VCaP (cell line): ENCODE measurements around the gene PDLIM4.

Source experiments
- H3K27ac ChIP-seq: fragments of 450-650 bp; 2 replicates; pipeline ENCODE4 v1.5.1; 2017
- TF ChIP-seq, protein P1 (sequence below): fragments of 450-650 bp; conservative IDR thresholded peaks from 2 replicates; pipeline ENCODE4 v1.5.1; 2017; ENCODE audit warnings: mild to moderate bottlenecking, moderate library complexity

The PDLIM4 gene

DNA sequence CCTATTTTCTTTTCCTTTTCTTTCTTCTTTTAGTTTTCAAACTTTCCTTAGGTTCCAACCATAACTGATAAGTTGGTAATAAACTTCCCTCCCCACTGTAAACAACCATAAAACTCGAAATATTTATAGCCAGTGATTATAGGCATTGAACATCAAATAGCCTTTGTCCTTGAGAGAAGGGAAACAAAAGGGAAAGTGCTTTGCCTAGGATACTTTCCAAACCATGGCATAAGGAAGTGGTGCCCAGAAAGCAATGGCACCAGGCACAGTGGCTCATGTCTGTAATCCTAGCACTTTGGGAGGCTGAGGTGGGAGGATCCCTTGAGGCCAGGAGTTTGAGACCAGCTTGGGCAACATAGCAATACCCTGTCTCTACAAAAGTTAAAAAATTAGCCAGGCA is 11.9 kb upstream of the PDLIM4 start:
- TF ChIP-seq, protein P1, sequence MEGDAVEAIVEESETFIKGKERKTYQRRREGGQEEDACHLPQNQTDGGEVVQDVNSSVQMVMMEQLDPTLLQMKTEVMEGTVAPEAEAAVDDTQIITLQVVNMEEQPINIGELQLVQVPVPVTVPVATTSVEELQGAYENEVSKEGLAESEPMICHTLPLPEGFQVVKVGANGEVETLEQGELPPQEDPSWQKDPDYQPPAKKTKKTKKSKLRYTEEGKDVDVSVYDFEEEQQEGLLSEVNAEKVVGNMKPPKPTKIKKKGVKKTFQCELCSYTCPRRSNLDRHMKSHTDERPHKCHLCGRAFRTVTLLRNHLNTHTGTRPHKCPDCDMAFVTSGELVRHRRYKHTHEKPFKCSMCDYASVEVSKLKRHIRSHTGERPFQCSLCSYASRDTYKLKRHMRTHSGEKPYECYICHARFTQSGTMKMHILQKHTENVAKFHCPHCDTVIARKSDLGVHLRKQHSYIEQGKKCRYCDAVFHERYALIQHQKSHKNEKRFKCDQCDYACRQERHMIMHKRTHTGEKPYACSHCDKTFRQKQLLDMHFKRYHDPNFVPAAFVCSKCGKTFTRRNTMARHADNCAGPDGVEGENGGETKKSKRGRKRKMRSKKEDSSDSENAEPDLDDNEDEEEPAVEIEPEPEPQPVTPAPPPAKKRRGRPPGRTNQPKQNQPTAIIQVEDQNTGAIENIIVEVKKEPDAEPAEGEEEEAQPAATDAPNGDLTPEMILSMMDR: no peak
- no peak overlapping the region for H3K27ac ChIP-seq

- TF ChIP-seq, protein P1: no peak
- H3K27ac ChIP-seq: no peak overlapping the region
These were observed 10.7 kb upstream of the PDLIM4 start for GRCh38 chr5:132246806-132247205.

- TF ChIP-seq, protein P1: no peak
- H3K27ac ChIP-seq: no peak overlapping the region
These were observed 6.9 kb upstream of the PDLIM4 start for GRCh38 chr5:132250547-132250946.

DNA sequence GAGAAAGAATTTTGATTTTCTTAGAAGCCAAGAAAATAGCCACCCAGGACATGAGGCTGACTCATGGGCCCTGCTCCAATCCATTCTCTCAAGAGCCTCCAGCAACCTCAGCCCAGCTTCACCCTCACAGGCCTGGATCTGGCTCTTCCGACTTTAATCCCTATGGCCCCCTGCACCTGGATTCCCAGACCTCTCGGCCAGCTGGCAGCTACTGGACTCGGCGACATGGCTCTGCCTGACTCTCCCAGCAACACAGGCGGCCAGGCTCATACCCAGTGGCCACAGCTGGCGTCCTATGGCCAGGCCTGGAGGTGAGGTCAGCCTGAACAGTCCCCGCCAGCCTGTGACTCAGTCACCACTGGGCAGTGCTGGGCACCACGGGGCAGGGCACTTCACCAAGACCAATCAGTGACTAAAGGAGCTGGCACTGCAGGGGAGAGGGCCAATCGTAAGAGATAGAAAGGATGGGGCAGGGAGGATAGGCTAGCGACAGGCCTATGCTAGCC is 6.2 kb upstream of the PDLIM4 start:
- H3K27ac ChIP-seq: no peak overlapping the region
- TF ChIP-seq, protein P1: no peak

DNA sequence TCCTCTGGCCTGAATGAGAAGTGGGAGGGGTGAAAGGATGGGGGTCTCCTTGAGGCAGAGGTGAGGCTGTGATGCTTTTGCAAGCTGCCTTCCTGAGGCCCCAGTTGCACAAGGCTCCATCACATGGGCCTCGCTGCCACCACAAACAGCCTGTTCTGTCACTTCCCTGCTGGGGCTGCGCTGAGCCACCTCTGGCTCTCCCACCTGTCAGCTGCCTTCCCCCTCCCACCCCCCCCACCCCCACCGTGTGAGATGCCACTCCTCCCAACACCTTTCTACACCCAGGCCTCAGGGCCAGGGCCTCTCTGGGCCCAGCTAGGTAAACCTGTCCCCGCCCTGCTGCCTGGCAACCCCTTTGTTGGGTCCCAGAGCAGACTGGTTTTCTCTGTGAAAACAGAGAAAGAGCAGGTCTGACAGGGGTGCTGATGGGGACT is 4.5 kb upstream of the PDLIM4 start:
- TF ChIP-seq, protein P1: no peak
- H3K27ac ChIP-seq: no peak overlapping the region

- TF ChIP-seq, protein P1: no peak
These were observed 3.8 kb upstream of the PDLIM4 start for GRCh38 chr5:132253452-132254320.

GRCh38 chr5:132254321-132254977 is 3.0 kb upstream of the PDLIM4 start:
- H3K27ac ChIP-seq: no peak overlapping the region
- TF ChIP-seq, protein P1: no peak

More at GRCh38 chr5:132253452-132254320, 3.8 kb upstream of the PDLIM4 start:
- no peak overlapping the region for H3K27ac ChIP-seq
